ENCODE results near the gene DNAAF8.
"Not testable (repeated sequence)": the region's sequence is repeated elsewhere in the genome, so short reads cannot be mapped to it uniquely, and the experiment has no call there.

DNAAF8 gene

DNA sequence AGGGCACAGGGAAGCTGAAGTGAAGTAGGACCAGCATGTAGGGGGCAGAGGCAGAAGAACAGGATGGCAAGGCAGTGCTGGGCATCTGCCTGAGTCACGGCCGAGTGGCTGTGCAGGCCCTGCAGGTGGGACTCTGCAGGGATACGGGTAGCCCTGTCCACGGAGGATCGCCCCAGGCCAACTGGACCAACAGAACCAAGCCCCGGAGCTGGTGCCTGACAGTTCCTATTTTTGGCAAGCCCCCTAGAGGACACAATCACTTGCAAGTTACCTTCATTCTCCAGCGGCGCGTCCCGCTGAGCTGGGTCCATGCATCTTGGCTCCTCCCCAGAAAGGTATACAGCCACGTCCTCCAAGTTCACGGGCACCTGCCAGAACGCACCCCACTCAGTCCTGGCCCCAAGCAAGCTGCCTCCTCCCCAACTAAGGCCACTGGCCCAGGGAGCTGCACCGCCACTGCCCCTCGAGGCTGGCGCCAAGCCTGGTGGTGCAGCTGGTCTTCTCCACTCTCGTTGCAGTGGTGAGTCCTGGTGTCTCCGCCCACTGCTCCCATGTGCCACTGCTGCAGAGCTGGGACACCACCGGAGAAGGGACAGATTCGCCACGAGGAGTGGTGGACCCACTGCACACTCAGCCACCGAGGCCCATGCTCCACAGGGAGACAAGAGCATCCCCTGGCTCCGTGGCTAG, 26.0 kb downstream of the DNAAF8 start:
- DNase-seq: no peak

DNA sequence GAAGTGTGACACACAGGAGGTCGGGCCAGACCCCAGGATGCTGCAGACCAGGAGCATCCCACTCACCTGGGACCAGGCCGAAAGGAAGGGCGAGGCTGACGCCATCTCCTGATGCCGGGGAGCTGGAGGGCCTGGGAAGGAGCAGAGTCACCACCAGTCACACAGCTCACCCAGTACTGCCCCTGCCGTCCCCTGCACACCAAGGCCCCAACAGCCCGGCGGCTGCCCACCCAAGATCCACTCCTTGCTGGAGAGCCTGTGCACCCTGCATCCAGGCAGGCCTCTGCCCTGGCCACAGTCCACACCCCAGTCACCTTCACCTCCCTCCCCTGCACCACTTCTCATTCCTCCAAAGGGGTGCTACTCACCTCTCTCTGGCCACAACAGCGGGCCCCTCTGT, 27.9 kb downstream of the DNAAF8 start:
- DNase-seq: no peak

- no peak for DNase-seq
Measured at GRCh38 chr16:4763791-4764190, 29.5 kb downstream of the DNAAF8 start.

DNA sequence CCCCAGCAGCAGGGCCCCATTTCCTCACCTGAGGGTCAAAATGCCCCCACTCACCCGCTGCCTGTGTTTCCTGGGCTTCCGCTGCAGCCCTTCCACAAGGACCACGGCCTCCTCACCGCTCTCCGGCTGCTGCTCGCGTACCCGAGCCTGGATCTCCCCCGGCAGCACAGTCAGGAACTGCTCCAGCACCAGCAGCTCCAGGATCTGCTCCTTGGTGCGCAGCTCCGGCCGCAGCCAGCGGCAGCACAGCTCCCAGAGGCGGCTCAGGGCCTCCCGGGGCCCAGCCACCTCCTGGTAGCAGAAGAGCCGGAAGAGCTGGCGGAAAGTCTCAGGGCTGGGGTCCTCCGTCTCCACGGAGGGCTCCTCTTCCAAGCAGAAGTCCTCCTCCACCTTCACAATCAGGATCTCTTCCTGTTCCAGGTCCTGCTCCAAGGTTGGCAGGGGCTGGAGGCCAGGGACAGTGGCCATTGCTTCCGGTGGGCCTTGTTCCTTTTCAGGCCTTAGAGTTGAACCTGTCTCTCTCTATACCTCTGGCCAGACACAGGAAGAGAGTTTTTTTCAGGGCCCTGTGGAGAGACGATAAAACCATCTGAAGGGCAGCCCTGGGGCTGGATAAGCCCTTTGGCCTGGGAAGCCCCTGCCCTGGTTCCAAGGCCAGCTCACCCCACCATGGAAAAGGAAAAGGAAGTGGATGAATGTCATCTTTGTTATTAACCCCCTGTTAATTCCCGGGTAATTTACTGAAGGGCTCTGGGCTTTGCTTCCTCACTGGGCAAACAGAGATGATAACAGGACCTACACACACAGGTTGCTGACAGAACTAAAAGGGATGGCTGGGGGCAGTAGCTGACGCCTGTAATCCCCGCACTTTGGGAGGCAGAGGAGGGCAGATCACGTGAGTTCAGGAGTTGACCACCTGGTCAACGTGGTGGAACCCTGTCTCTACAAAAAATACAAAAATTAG, 31.5 kb downstream of the DNAAF8 start:
- no peak for DNase-seq

GRCh38 chr16:4766875-4767628, 32.7 kb downstream of the DNAAF8 start, which contains the start of gene ZNF500:
TSS of gene ZNF500 (minus strand) at chr16:4767162. CDS start at chr16:4765978, 1,184 bp downstream.
- peak; percentile 94 for DNase-seq

DNA sequence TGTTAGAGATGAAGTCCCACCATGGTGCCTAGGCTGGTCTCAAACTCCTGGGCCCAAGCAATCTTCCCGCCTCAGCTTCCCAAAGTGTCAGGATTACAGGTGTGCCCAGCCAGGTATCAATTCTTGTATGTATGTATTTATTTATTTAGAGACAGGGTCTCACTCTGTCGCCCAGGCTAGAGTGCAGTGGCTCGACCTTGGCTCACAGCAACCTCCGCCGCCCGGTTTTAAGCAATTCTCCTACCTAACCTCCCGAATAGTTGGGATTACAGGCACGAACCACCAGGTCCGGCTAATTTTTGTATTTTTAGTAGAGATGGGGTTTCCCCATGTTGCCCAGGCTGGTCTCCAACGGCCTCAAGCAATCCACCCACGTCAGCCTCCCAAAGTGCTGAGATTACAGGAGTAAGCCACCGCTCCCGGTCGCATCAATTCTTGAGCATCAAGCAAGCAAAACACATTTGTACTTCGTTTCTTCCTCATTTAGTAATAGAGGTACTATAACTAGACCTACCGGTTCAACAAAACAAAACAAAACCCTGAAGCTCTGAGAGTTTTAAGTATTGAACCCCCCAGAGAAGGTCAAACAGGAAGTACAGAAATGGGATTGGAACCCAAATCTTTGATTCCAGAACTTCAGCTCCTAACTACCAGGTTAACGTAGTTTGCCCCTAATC, 33.7 kb downstream of the DNAAF8 start:
- peak; percentile 21 for DNase-seq

DNA sequence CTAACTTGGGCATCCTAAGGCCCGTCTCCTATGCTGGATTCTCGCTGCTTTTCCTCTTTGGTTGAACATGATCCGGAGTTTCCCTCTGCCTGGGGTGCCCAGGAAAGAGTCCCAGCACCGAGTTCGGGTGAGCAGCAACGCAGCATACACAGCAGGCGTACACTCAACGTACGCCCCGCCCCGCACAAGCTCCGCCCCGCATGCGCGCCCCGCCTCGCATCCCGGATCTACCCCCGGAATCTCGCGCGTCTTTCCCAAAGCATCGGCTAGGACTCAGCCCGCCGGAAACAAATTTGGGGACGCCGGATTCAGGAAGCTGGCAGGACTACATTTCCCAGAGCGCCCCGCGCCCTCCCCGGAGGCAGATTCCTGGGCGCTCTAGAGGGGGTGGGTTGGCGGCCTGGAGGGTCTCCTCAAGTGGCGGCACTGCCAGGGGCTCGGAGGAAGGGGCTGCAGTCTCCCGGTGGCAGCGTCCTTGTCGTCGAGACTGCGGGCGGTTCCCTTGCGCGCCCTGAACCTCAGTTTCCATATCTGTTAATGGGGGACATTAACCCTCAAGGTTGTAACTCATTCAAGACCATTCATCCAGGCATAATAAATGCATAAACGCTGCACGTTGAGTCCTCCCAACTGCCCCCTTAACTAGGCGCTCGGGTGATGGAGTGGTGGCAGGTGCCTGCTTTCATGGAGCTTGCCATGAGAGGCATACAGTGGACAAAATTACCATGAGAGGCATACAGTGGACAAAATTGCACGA, 34.4 kb downstream of the DNAAF8 start:
- DNase-seq: peak; percentile 95

DNA sequence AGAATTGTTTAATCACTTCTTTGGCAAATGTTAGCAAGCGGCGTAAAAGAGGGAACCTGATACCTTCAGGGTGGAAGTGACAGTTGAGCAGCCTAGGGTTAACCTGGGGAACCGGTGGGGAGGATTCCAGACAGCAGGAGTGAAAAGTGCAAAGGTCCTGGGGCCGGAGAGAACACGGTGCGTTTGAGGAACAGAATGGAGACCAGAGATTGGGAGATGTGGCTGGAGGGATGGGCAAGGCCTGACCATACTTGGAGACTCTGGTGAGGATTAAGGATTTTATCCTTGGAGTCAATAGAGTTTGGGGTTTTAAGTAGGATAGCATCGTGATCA, 34.9 kb downstream of the DNAAF8 start:
- no peak for DNase-seq

- DNase-seq: no peak
Measured at GRCh38 chr16:4771646-4772045, 37.3 kb downstream of the DNAAF8 start.

DNA sequence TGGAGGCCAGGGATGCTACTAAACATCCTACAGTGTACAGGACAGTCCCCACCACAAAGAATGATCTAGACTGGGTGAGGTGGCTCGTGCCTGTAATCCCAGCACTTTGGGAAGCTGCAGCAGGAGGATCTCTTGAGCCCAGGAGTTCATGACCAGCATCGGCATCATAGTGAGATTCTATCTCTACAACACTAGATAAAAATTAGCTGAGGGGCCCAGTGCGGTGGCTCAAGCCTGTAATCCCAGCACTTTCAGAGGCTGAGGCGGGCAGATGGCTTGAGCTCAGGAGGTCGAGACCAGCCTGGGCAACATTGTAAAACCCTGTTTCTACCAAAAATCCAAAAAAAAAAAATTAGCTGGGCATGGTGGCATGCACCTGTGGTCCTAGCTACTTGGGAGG, 38.0 kb downstream of the DNAAF8 start:
- no peak for DNase-seq

- DNase-seq: no peak
Measured at GRCh38 chr16:4775005-4775404, 40.7 kb downstream of the DNAAF8 start.

GRCh38 chr16:4776141-4776705, 41.9 kb downstream of the DNAAF8 start:
- no peak for DNase-seq

DNA sequence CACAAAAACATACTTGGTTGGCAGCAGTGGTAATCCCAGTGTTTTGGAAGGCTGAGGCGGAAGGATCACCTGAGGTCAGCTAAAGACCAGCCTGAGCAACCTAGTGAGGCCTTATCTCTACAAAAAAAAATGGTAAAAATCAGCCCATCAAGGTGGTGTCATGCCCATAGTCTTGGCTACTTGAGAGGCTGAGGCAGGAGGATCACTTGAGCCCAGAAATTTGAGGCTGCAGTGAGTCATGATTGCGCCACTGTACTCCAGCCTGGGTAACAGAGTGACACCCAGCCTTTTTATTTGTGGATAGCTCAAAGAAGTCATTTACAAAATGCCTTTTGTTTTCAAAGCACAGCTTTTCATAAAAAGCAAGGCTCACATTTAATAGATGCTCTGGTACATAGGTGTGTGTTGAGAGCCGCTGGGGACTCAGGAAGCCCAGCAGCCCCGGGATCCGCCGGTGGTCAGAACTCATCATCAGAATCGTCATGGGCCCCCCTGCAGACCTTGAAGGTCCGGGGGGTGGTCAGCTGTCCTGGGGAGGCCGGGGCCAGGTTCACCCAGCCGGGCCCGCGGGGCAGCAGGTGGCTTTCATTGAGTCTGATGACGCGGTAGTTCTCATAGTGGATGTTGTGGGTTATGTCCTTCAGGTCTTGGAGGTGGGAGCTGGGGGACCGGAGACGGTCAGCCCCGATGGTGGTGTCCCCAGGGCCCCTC, 43.2 kb downstream of the DNAAF8 start:
- DNase-seq: no peak

DNA sequence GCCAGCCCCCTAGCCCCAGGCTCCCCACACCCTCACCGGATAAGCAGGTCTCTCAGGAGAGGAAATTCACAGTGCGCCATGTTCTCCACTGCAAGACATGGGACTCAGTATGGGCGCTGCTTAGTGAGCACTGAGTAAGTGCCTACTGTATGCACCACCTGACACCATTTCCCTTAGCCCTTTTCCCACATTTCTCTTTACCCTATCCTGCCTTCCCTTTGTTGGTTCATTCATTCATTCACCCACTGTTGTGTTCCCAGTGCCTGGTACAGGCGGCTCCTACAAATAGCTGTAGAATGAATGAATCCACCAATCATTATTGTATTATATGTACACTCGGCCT, 43.7 kb downstream of the DNAAF8 start:
- DNase-seq: no peak

GRCh38 chr16:4780235-4780634, 45.9 kb downstream of the DNAAF8 start:
- DNase-seq: no peak

- DNase-seq: no peak
Measured at GRCh38 chr16:4783251-4783950, 49.1 kb downstream of the DNAAF8 start.

GRCh38 chr16:4783951-4784336, 49.6 kb downstream of the DNAAF8 start:
- DNase-seq: no peak

DNA sequence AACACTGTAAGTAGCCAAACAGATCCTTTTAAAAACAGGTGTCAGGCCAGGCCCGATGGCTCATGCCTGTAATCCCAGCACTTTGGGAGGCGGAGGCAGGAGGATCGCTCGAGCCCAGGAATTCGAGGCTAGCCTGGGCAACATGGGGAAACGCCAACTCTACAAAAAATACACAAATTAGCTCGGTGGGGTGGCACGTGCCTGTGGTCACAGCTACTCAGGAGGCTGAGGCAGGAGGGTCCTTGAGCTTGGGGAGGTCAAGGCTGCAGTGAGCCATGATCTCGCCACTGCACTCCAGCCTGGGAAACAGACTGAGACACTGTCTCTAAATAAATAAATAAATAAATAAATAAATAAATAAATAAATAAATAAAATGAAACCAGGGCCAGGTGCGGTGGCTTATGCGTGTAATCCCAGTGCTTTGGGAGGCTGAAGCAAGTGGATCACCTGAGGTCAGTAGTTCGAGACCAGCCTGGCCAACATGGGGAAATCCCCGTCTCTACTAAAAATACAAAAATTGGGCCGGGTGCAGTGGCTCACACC, 50.2 kb downstream of the DNAAF8 start:
- not testable (repeated sequence) for DNase-seq

DNA sequence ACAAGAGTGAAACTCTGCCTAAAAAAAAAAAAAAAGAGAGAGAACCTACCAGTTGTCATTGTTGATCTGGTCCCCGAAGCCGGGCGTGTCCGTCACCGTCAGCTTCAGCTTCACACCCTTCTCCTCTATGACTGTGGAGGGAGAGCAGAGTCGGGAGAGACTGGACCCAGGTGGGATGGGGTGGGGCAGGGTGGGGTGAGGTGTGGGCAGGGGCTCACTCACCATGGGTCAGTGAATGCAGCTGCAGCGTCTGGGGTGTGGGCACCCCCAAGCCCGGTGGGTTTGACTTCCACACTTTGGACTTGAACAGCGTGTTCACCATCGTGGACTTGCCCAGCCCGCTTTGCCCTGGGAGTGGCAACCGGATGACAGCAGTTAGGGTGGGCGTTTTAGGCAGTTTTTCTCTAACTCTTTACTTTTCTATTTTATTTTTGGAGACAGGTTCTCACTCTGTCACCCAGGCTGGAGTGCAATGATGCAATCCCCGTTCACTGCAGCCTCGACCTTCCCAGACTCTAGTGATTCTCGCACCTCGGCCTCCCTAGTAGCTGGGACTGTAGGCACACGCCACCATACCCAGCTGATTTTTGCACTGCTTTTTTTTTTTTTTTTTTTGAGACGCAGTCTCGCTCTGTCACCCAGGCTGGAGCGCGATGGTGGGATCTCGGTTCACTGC, 51.6 kb downstream of the DNAAF8 start:
- DNase-seq: no peak

GRCh38 chr16:4787068-4787467, 52.7 kb downstream of the DNAAF8 start:
- DNase-seq: no peak
